HG03196 (cell line): ENCODE results near the gene THSD7A.
"Not testable (repeated sequence)": the region's sequence is repeated elsewhere in the genome, so short reads cannot be mapped to it uniquely, and the experiment has no call there.

Experiments
- ATAC-seq: cut with Tn5 transposase; IDR thresholded peaks from one replicate; pipeline ENCODE4 v1.9.1; 2021; ENCODE audit not compliant: unreplicated experiment

THSD7A gene

DNA sequence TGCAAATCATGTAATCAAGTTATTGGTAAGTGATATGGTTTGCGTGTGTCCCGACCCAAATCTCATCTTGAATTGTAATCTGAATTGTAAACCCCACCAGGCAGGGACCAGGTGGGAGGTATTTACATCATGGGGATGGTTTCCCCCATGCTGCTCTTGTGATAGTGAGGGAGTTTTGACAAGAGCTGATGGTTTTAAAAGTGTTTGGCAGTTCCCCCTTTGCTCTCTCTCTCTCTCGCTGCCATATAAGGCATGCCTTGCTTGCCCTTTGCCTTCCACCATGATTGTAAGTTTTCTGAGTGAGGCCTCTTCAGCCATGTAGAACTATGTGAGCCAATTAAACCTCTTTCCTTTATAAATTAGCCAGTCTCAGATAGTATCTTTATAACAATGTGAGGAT is 302.6 kb downstream of the THSD7A start:
- no peak for ATAC-seq

DNA sequence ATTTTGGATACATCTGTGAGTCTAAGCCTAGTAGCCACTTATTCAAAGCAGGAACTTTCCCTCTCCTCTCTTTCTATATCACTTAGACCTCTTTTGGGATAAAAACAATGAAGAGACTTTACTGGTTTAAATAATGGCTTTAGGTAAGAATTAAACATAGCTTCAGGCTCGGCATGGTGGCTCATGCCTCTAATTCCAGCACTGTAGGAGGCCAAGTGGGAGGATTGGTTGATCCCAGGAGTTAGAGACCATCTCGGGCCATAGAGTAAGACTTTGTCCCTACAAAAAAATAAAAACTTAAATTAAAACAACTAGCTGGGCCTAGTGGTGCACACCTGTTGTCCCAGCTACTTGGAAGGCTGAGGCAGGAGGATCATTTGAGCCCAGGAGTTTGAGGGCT is 304.3 kb downstream of the THSD7A start:
- no peak for ATAC-seq

DNA sequence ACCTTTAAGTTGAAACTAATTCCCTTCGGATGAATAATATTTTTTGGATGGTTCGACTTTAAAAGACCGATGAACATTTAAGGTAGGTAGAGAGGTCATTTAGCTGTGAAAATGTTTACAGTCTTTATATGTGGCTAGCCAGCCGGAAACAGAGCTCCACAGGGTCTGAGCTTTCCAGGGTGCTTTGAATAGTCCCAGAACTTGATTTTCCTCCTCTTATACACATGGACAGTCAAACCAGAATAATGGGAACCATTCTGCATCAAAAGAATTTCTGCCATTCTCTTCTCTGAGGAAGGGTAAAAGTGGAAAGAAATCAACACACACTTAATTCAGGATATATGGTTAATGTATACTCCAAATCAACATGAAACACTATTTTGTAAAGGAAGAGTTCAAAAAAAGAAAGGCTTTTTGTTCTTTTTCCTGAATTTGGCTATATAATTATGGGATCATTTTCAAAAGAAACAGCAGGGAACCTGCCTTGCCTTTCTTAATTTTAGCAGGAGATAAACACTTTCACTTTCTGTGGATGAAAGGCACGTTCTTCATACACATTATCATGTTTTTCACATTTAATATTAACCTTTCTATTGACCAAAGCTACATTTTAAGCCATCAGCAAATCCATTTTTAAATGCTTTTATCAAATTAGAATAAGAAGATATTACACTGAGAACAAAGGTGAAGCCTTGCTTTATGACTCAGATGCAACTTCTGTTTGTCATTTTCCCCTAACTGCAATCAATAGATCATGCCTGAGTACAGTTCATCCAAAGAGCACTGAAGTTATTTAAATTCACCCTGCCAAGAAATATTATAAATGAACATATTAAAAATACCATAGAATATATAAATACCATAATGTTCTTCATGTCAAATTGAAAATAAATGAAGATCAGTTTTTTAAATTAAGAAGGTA is 307.3 kb downstream of the THSD7A start:
- ATAC-seq, result no peak

DNA sequence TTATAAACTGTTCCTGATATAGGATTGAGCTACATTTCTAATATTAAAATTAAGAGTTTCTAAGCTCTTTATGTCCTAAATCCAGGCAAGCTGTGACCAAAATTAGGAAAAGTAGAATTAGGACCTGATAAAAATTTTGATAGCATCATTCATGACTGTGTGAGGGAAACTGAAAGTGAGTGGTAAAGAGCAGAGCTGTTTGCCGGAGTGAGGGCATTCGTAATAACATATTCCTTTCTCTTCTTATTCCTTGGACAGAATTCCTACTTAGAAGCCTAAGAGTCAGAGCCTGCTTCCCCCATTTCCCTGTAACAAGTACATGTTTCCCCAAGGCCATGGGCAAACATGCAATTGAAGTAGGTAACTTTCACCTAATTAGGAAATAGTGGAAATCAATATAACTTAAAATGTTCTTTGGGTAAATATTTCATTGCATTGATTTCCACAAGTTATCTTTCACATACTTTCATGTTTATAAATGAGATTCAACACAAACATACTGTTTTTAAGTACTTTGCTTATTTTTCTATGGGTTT is 310.0 kb downstream of the THSD7A start:
- ATAC-seq, result not testable (repeated sequence)

DNA sequence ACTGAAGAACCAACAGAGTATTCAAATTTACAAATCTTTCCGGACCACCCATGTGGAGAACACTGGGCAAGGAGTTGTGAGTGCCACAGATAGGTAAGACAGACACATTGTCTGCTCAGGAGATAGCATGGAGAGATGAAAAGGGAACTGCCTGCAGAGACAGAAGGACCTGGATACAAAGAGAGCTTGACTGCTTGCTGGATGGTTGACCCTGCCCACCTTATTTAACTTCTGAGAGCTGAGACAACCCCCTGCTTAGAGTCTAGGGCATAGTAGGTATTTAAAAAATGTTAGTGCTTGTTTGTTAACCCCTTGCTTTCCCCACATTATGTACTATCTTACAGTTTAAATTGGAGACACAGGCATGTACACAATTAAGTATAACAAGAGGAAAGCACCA is 314.1 kb downstream of the THSD7A start:
- no peak for ATAC-seq

DNA sequence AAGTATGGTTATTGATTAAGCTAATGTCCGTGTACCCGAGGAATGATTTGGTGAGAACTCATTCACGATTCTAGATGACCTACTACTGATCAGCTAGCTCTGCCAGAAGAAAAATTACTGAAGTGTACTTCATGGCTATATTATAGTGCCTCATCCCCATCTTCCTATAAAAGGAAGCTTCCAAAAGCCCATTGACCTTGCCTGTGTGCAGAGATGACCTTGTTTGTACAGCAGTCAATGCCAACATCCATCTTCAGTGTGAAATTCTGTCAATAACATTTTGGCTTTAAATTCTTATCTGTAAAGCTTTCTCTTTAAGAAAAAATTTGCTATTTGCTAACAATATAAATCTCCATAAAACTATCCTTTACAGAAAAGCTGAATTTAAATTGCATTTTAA is 315.7 kb downstream of the THSD7A start:
- no peak for ATAC-seq

DNA sequence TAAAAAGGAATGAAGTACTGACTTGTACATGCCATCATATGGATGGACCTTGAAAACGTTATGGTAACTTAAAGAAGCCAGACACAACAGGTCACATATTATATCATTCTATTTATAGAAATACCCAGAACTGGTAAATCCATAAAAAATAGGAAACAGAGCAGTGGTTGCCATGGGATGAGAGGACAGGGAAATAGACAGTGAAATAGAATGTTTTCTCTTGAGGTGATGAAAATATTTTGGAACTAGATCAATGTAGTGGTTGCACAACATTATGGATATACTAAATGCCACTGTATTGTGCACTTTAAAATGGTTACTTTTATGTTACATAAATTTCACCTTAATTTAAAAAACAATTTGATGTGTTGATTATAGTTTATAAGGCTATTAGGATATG is 318.5 kb downstream of the THSD7A start:
- no peak for ATAC-seq

DNA sequence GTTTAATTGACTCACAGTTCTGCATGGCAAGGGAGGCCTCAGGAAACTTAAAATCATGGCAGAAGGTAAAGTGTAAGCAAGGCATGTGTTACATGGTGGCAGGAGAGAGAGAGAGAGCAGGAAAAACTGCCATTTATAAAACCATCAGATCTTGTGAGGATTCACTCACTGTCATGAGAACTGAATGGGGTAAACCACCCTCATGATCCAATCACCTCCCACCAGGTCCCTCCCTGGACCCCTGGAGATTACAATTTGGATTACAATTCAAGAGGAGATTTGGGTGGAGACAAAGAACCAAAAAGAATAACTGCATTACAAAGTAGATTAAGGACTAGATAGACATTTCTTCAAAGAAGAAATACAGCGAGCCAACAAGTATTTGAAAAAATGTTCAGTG is 324.1 kb downstream of the THSD7A start:
- no peak for ATAC-seq

DNA sequence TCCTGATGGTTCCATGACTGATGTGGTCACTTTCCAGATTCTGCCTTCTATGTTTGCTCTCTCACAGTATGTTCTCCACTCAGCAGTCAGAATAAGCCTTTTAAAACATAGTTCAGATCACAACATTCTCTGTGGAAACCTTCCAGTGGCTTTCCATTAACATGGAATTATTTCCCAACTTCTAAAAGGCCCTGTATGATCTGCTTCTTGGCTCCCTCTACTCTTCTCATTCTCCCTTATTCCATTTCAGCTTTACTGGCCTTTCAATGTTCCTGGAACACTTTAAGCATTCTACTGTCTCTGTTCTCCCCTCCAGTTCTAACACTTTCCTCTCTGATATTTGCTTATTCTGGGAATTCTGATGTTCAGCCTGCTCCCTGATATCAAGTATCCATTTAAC is 325.6 kb downstream of the THSD7A start:
- ATAC-seq, result no peak

DNA sequence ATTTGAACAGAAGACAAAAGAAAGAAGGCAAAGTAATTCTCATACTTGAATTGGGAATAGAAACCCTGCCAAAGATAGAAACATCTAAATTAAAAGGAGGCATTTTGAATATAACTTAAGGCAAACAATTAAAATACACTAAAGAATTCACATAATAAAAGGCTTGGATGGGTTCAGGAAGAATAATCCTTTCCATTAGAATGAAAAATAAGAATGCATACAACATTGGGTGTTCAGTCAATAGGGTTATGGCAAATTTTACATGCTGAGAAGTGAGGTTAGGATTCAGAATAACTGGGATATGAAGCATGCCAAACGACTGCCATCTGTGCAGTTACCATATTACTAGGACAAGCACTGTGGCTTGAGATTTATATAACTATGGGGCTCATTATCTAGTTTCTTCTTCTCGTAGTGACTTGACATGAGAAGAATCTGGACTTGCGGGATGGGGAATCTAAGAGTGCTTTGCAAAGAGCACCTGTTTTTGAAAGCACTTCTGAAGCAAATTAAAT is 326.5 kb downstream of the THSD7A start:
- ATAC-seq, result no peak

DNA sequence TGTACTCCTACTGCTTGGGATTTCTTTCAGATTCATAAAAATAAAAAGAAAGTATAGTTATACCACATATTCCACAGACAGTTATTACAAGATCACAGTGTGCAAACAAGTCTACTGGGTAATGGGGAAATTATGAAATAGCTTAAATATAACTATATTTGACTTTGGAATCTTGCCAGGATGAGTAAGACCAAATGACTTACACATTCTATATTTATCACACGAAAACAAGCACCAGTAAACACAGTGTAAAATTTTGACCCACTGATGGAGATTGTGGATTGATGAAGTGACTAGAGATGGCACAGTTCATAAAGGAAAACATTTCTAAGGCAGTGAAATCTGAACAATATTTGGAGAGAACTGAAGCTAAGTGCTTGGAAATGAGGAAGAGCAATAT is 339.7 kb downstream of the THSD7A start:
- no peak for ATAC-seq

DNA sequence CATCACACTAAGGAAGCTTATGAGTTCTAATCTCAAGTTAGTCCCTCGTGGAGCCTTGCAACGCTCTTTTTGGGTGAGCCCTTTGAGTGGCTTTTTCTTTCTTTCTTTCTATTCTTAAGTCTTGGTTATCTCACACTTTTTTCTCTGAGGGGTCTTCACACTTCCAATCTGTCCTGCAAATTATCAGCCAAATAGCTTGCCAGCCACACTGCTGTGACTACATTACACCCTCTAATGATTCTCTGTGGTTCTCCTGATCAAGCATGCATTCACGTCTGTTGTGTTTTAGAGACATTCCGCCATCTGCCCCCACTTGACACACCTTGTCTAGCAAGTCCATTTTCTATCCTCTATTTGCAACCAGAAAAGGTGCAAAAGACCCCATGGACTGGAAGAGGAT is 340.2 kb downstream of the THSD7A start:
- ATAC-seq, result no peak

DNA sequence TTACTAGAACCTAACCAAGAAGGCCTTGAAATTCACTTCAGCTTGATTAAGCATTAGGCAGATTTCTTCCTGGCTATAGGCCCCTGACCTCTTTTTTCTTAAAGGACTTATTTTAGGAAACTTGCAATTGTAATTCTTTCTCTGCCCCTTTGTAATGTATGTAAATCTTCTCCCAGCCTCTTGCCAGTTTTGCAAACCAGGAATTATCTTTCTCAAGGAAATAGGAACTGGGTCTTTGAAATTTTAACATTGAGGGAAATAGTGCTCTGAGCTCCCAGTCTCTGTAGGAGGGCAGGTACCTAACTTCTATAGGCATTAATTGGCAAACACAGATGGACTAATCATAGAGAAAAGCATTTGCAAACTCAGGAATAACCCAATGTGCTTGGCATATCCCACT is 342.7 kb downstream of the THSD7A start:
- ATAC-seq, result no peak

DNA sequence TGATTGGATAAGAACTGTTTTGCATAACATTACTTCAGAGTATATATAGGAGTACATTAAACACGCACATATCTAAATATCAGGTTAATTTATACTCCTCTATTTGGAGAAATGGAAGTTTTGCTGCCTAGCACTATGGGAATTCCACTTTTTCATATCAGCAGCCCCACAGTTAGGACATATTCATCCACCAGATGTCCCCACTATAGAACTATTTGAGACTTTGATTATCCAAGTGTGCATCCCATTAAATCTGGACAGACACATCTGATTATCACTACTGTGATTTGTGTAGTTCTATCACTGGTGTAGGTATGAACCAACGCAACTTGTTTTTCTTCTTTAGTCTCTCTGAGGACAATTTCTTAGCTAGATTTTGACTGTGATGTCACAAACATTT is 345.7 kb downstream of the THSD7A start:
- ATAC-seq, result no peak

DNA sequence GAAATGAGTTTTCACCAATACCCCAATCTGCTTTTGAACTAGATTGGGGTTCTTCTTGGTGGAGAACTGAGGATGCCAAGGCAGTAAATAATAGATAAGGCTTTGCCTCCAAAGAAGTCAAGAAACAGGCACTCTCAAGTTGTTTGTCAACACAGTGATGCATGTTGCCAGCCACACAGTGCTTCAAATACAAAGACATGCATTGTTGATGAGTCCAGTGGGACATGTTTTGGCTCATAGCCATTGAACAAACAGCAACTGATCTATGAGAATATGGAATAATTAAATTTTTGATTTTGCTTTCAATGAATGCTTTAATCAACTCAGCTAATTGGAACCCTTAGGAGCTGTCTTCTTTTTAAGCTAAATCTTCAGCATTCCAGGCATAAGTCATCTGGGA is 346.4 kb downstream of the THSD7A start:
- ATAC-seq, result no peak

DNA sequence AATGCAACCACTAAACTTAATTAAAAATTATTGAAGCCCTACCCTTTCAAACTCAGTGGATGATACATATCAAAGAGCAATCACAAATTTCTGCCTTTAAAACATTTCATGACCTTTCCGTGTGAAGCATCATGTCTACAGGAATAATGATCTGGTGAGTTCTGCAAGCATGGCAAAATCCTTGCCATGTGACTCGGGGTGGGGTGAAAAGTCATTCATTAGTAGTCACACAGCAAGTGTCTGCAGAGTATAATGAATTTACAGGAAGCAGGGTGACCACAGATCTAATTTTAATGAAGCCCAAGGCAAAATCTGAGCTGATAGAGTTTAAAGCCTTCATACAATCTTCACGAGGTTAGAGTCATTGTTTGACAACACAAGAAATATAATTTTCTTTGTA is 351.9 kb downstream of the THSD7A start:
- no peak for ATAC-seq

DNA sequence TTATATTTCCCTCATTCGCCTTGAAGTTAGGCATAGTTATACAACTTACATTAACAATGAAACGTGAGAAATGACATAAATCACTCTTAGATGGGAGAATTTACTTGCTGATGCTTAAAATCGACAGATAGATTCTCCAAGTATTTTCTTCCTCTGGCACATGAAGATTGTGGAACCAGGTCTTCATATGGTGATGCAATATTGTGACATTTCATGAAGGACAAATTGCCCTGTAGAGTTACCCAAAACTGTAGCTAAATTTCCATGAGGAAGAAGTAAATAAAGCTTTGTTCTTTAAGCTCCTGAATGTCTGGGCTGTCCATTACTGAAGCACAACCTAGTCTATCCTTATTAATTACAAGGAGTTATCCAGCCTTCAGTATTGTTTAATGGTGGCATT is 353.1 kb downstream of the THSD7A start:
- ATAC-seq, result no peak

DNA sequence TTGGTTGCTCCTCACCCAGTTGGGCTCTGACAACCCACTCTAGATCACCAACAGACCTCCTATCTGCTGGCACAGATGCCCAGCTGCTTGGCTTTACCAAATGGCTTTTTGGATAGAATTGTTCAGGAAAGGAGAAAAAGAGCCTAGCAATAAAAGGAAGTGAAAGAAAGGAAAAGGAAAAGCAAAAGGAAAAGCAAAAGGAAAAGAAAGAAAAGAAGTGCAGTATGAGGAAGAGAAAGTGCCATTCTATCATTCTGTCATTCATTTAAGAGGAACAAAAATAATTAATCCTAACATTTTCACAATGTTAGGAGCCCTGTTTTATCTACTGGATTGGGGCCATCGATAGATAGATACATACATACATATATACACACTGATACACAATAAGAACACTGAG is 353.6 kb downstream of the THSD7A start:
- no peak for ATAC-seq

DNA sequence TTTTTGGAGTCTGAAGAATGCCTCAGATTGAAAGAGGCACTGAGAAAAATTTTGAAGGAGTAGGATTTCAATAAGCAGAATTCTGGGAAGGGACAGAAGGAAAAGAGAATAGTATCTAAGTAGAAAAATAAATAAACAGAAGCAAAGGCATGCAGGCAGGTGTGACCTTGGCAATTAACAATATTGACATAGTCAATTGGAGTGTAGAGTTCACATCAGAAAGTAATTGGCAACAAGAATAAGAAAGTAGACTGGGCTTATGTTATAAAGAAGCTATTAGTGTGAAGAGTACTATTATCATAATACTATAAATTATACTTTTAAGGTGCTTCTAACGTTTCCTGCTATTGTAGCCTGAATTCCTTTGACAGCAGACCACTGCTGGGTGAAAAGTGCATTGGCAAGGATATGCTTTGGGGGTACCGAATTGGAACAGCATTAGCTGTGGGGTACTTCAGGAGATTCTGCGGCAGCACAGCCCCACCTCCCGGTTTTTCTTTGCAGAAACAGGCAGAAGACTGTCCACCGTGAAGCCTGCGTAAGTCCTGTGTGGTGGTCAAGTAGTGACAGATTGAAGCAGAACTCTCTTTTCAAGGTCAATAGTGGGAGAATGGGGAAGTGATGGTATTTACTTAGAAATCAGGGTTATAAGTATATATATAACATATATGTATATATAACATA is 357.0 kb downstream of the THSD7A start:
- ATAC-seq, result no peak

DNA sequence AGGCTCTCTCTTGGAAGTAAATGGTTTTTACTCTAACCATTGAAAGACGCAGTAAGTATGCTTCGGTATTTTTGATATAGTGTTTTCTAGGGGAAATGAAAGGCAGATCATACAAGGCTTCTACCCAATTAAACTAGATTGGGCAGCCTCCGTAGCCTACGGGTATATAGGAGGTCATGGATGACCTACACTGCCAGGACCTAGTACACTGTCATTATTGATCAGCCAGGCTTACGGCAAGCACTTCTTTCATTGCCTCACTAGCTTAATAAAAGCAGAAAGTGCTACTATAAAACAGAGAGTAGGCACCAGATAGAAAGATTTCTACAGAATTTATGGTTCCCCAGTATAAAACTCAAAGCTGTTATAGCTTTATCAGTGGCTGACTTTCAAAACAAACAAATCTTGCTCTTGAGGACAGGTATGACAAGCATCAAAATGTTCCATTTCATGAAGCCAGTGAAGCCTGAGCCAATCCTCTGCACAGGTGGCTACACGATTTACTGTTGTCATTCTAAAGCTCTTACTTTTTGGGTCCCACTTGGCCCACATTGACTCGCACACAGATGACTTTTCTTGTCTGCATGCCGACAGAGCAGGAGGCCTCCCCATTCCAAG is 358.1 kb downstream of the THSD7A start:
- ATAC-seq, result no peak

DNA sequence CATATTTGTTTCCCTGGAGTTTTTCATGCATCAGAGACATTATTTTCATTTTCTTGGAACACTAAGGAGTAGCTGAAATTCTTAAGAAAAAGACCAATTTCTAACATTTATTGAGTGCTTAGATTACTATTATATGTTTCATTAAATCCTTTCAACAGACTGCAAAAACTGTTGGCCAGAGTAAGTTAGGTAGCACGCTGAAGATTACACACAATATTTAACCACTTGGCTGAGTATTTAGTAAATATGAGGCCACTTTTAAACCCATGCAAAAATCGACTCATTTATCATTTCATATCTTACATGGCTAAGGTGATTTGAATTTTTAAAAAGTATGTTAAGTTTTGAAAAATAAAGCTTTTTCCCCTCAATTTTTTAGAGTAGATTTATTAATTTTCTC is 358.8 kb downstream of the THSD7A start:
- no peak for ATAC-seq

DNA sequence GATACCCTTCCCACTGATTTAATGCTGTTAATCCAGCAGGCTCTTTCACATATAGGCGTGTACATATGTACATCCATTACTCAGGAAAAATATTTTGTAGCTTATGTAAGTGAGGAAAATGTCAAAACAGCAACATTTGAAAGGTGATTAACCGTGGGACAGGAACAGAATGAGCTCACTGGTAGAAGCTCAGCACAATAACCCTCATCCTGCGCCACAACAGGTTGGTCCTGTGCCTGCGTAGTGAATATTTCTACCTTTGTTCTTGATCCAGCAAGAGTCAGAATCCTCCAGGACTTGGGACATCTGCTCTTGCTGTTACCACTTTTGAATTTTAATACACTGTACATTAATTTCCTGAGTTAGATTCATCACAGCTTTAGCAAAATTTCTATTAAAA is 359.4 kb downstream of the THSD7A start:
- ATAC-seq, result no peak
